Measurements from ENCODE around the gene ECD.

Gene ECD

GRCh38 chr10:73167783-73168464 lies at the start of gene ECD, which contains the start of gene FAM149B1:
Gene ECD (minus strand): TSS chr10:73168008. CDS start chr10:73163937, 4,071 bp downstream.
Gene FAM149B1 (plus strand): TSS chr10:73168119. CDS start chr10:73168340, 221 bp downstream.
- DNase-seq: peak; percentile 96

DNA sequence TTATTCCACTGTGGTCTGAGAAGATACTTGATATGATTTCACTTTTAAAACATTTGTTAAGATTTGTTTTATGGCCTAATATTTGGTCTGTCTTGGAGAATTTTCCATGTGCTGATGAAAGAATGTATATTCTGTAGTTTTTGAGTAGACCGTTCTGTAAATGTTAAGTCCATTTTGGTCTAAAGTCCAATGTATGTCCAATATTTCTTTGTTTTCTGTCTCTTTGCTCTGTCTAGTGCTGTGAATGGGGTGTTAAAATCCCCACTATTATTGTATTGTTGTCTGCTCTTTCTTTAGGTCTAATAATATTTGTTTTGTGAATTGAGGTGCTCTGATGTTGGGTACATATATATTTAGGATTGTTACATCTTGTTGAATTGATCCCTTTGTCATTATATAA lies 47.9 kb upstream of the ECD start:
- no peak for DNase-seq

- no peak for DNase-seq
Measured at GRCh38 chr10:73211106-73211811, 43.5 kb upstream of the ECD start.

- DNase-seq: no peak
Measured at GRCh38 chr10:73210395-73211105, 42.7 kb upstream of the ECD start.

GRCh38 chr10:73209705-73210104 lies 41.9 kb upstream of the ECD start:
- DNase-seq: no peak

- no peak for DNase-seq
Measured at GRCh38 chr10:73207883-73208282, 40.1 kb upstream of the ECD start.

GRCh38 chr10:73206385-73206784 lies 38.6 kb upstream of the ECD start:
- DNase-seq: no peak

DNA sequence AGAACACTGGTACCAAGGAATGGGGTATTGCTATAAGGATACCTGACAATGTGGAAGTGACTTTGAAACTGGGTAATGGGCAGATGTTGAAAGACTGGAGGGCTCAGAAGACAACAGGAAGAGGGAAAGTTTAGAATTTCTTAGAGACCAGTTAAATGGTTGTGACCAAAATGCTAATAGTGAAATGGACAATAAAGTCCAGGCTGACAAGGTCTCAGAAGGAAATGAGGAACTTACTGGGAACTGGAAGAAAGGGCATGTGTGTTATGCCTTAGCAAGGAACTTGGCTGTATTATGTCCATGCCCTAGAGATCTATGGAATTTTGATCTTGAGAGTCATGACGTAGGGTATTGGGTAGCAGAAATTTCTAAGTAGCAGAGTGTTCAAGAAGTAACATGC lies 38.1 kb upstream of the ECD start:
- DNase-seq: peak; percentile 14

DNA sequence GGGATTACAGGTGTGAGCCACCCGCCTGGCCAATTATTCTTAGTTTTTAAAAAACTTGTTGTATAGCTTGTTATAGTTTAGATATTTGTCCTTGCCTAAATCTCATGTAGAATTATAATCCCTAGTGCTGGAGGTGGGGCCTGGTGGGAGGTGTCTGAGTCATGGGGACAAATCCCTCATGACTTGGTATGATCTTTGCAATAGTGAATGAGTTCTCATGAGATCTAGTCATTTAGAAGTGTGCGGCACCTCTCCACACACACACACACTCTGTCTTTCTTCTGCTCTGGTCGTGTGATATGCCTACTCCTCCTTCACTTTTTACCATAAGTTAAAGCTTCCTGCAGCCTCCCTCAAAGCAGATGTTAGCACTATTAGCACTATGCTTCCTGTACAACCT lies 37.3 kb upstream of the ECD start:
- no peak for DNase-seq

DNA sequence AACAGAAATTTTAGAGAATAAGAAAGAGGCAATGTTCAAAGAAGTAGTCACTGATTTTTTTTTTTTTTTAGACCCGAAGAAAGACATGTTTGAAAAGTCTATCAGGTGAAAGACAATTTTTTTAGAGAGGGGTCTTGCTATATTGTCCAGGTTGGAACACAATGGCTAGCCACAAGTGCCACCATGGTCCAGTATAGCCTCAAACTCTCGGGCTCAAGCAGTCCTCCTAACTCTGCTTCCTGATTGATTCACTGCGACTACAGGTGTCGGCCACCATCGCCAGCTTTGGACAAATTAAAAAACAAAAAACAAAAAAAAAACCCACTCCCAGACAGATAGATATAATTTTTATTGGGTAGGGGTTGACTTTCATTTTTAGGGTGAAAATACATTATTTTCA lies 22.4 kb upstream of the ECD start:
- DNase-seq: no peak

DNA sequence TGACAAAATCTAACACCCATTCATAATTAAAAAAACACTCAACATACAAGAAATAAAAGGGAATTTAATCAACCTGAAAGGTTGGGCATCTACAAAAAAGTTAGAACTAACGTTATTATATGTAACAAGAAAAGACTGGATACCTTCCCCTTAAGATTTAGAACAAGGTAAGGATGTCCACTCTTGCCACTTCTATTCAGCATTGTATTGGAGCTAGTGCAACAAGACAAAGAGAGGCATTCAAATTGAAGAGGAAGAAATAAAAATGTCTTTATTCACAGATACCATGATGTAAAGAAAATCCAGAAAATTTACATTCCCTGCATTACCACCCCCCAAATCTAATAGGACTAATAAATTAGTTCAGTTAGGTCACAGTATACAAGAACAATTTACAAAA lies 18.5 kb upstream of the ECD start:
- no peak for DNase-seq

- DNase-seq: no peak
Measured at GRCh38 chr10:73183667-73184281, 16.0 kb upstream of the ECD start.

DNA sequence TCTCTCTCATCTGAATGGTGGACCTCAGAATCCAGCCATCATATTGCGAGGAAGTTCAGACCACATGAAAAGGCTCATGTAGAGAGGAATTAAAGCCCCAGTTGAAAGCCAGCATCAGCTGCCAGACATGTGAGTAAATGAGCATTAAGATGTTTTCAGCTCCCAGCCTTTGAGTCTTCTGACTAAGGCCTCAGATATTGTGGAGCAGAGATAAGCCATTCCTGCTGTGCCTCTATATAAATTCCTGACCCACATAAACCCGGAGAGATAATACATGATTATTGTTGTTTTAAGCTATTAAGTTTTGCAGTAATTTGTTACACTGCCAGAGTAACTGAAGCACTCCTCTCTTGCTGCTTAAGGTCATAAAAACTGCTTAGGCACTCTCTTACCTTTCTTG lies 14.8 kb upstream of the ECD start:
- DNase-seq: no peak

DNA sequence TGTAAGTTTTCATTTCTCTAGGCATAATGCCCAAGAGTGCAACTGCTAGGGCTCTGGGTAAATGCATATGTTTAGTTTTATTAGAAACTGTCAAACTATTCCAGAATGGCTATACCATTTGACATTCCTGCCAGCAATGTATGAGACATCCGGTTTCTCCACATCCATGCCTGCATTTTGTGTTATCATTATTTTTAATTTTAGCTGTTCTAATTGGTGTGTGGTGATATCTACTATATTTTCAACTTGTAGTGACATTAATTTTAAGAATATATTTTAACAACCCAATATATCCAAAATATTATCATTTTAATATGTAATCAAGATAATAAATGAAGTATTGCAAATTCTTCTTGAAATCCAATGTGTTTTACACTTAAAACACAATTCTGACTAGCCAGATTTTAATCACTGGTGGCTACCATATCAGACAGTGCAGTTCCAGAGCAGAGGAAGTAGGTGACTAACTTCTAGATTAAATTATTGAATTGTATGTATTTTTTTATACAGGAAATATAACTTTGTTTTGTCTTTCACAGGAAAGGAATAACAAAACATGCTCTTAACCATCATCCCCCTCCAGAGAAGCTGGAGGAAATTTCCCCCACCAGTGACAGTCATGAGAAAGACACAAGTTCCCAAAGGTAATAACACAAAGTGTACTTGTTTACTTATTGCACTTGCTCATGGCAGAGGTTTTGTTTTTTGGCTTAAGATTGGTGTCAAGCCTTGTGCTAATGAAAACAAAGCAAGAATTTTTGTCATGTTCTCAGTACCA lies 6.5 kb upstream of the ECD start:
- no peak for DNase-seq

- DNase-seq: no peak
Measured at GRCh38 chr10:73172867-73173266, 5.1 kb upstream of the ECD start.

GRCh38 chr10:73169320-73169719 lies 1.5 kb upstream of the ECD start:
- DNase-seq: no peak

DNA sequence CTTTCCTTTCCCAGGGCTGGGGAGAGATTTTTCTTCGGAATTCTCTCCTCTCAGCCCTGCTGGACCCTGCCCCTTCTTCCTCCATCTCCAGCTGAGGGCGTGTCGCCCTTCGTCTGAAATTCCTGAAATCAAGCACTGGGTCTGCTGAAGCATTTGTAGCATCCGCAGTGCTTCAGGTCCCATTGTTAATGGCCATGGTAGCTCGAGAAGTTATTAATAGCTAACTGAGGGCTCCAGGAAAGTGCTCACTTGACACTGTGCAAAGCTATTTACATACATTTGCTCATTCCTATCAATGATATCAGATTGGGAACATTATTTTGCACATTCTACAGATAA lies 626 bp upstream of the ECD start:
- DNase-seq: no peak

DNA sequence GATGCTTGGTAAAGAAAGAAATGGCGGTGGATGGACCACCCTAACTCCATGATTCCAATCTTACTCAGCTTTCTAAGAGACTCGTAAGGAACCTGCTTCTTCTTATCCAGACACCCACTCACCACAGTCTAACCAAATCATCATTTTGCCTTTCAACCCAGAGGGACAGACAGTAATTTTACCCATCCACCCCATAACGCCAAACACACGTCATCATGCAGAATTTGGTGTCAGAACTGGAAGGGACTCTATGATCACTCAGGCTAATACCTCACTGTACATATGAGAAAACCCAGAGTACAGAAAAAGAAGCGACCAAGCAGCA lies 388 bp downstream of the ECD start:
- peak; percentile 22 for DNase-seq

DNA sequence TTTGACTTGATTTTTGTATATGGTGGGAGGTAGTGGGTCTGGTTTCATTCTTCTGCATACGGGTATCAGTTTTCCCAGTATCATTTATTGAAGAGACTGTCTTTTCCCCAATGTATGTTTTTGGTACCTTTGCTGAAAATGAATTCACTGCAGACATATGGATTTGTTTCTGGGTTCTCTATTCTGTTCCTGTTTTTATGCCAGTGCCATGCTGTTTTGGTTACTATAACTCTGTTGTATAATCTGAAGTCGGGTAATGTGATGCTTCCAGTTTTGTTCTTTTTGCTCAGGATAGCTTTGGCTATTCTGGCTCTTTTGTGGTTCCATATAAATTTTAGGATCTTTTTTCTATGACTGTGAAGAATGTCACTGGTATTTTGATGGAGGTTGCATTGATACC lies 836 bp downstream of the ECD start:
- DNase-seq: no peak

DNA sequence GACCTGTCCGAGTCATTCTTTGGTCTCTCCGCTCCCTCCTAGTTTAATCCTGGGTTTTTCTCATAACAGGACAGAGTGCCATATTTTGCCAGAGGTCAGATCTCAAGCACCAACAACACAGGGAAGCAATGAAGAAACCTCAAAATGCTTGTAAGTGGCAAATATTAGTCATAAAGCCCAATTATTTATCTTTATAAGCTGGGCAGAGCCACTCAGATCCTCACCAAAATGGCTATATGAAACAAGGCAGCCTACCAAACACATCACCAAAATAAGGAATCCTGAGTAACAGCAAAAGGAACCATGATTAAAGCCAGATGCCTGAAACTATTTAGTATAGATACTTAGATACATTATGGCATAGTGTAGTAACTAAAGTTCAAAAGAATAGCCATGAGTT lies 4.7 kb downstream of the ECD start:
- DNase-seq: no peak

- no peak for DNase-seq
Measured at GRCh38 chr10:73161662-73162061, 6.1 kb downstream of the ECD start.

- DNase-seq: no peak
Measured at GRCh38 chr10:73161079-73161478, 6.7 kb downstream of the ECD start.

- peak; percentile 67 for DNase-seq
Measured at GRCh38 chr10:73159038-73159648, 8.7 kb downstream of the ECD start.
